ENCODE data around the gene GPRIN3.

DNA sequence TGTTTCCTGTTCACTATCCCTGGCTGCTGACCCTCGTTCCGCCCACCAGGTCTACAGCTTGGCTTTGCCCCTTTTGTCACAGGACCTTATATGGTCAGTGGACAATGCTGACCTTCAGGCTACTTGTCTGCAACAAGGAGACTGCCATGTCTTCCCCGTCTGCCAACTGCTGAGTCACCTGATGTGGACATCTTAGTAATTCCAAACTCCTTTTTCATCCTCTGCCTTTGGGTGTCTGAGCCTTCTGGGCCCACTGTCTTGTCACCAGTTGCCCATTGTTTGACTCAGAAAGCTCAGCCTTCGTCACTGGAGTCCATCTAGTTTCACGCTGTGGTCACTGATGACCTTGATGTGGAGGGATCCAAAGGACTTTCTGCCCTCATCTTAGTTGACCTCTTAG is 30.2 kb downstream of the GPRIN3 start:
- no peak for TF ChIP-seq ZNF274 (IDR thresholded peaks at IDR 0.05; ENCODE audit: low read depth, low read length)
- TF ChIP-seq SUZ12 (IDR thresholded peaks at IDR 0.05; ENCODE audit: extremely low read depth, insufficient read depth, insufficient read length) = no peak
